Tibial nerve (tissue), 4 donors: ENCODE results near the gene DHRS7C. TPM values are rescaled to one million over a fixed set of nuclear protein-coding genes. Genes with fewer than 3 reads are reported as not detected.

Experiments used
- DNase-seq, 2 donors: peaks; one replicate each; pipeline ENCODE4 v3.0.0-alpha.2; 2019; ENCODE audit warnings: low spot score in 2 of 2
- H3K27ac ChIP-seq, 4 donors: fragments of 200-600 bp; sonication (generic) in 3 of 4; one replicate each; pipeline ENCODE4 v1.5.1; 2017 to 2019; ENCODE audit warnings: mild to moderate bottlenecking in 1 of 4
- H3K27me3 ChIP-seq, 2 donors: fragments of 200-600 bp; sonication (generic) in 1 of 2; one replicate each; pipeline versions ENCODE4 v1.5.1 to v1.6.0; 2017 to 2019
- H3K36me3 ChIP-seq, 3 donors: fragments of 200-600 bp; sonication (generic); one replicate each; pipeline ENCODE4 v1.5.1; 2018 to 2019
- H3K4me1 ChIP-seq, 4 donors: fragments of 200-600 bp; sonication (generic) in 3 of 4; one replicate each; pipeline ENCODE4 v1.5.1; 2017 to 2019
- H3K4me3 ChIP-seq, 4 donors: fragments of 200-600 bp; sonication (generic) in 3 of 4; one replicate each; pipeline ENCODE4 v1.5.1; 2017 to 2019; ENCODE audit warnings: mild to moderate bottlenecking in 1 of 4, moderate library complexity in 1 of 4
- H3K9me3 ChIP-seq, 4 donors: fragments of 200-600 bp; sonication (generic) in 3 of 4; one replicate each; pipeline ENCODE4 v1.5.1; 2017 to 2019
- CTCF ChIP-seq, 5 experiments: fragments of 200-600 bp in 3 of 5; fragments of 450-650 bp in 2 of 5; sonication (generic) in 3 of 5; IDR thresholded peaks; one replicate each; pipeline ENCODE4 v1.5.1; 2016 to 2019; ENCODE audit warnings: antibody characterized with exemption in 5 of 5, mild to moderate bottlenecking in 3 of 5, moderate library complexity in 2 of 5
- EP300 ChIP-seq, 2 donors: sonication (generic); formaldehyde crosslinking; IDR thresholded peaks; one replicate each; pipeline ENCODE4 v1.6.1; 2017; ENCODE audit warnings: antibody characterized with exemption in 2 of 2, mild to moderate bottlenecking in 1 of 2
- POLR2A ChIP-seq, 2 donors: fragments of 450-650 bp; IDR thresholded peaks; one replicate each; pipeline ENCODE4 v1.6.1; 2017; ENCODE audit warnings: antibody characterized with exemption in 2 of 2, mild to moderate bottlenecking in 2 of 2, moderate library complexity in 2 of 2
- WGBS, 2 donors: methylation state at CpG; one replicate each; pipeline ENCODE4 v1.1.5; 2018; 5-methylcytosine and 5-hydroxymethylcytosine counted together
- total RNA-seq, 4 donors: library from RNA; depleted of rRNA; stranded (reverse); fragments of >200 nt; gene quantifications; one replicate each; pipeline ENCODE4 v1.1.0, GENCODE V29; 2016

Gene DHRS7C
- total RNA-seq, 4 donors from 2014 or later, result not detected

- H3K27ac ChIP-seq, result no peak overlapping the region
- 56 to 59% methylated on average over 5 of the region's 5 CpGs for WGBS, 2 donors
- no peak for DNase-seq
- no peaks in the 10 kb centered on the region for H3K4me1 ChIP-seq
- no peaks in the 10 kb centered on the region for H3K36me3 ChIP-seq
- no peaks in the 10 kb centered on the region for H3K9me3 ChIP-seq
- no peak overlapping the region for H3K4me3 ChIP-seq
- H3K27me3 ChIP-seq, result no peaks in the 10 kb centered on the region
- TF ChIP-seq POLR2A (IDR thresholded peaks at IDR 0.05) (no peak), EP300 (IDR thresholded peaks at IDR 0.05) (no peak), CTCF (IDR thresholded peaks at IDR 0.05) (no peak)
Measured at GRCh38 chr17:9766970-9767369, 24.4 kb downstream of the DHRS7C start.

- no peak overlapping the region for H3K27ac ChIP-seq
- no peak for DNase-seq
- TF ChIP-seq CTCF (IDR thresholded peaks at IDR 0.05) (no peak), EP300 (IDR thresholded peaks at IDR 0.05) (no peak), POLR2A (IDR thresholded peaks at IDR 0.05) (no peak)
- H3K36me3 ChIP-seq, result no peaks in the 10 kb centered on the region
- H3K9me3 ChIP-seq, result no peaks in the 10 kb centered on the region
- H3K27me3 ChIP-seq, result no peaks in the 10 kb centered on the region
- WGBS, 2 donors, result 87 to 100% methylated on average over 1 of the region's 1 CpG
- H3K4me3 ChIP-seq, result no peak overlapping the region
- H3K4me1 ChIP-seq, result no peaks in the 10 kb centered on the region
Measured at GRCh38 chr17:9765322-9765721, 26.1 kb downstream of the DHRS7C start.

GRCh38 chr17:9763643-9764042 lies 27.7 kb downstream of the DHRS7C start:
- H3K4me1 ChIP-seq, result no peaks in the 10 kb centered on the region
- H3K4me3 ChIP-seq, result no peak overlapping the region
- H3K27ac ChIP-seq, result no peak overlapping the region
- 36 to 41% methylated on average over 4 of the region's 4 CpGs for WGBS, 2 donors
- TF ChIP-seq CTCF (IDR thresholded peaks at IDR 0.05) (no peak), EP300 (IDR thresholded peaks at IDR 0.05) (no peak), POLR2A (IDR thresholded peaks at IDR 0.05) (no peak)
- DNase-seq, result no peak
- H3K36me3 ChIP-seq, result no peaks in the 10 kb centered on the region
- no peaks in the 10 kb centered on the region for H3K9me3 ChIP-seq
- H3K27me3 ChIP-seq, result no peaks in the 10 kb centered on the region

- Histone ChIP-seq H3K27ac (no peak overlapping the region), H3K9me3 (peaks cover 0 to 4% (median 0%) of the 10 kb centered on the region in 4 donors), H3K4me1 (no peaks in the 10 kb centered on the region), H3K36me3 (no peaks in the 10 kb centered on the region), H3K27me3 (no peaks in the 10 kb centered on the region), H3K4me3 (no peak overlapping the region)
- DNase-seq, result no peak
- TF ChIP-seq CTCF (IDR thresholded peaks at IDR 0.05) (no peak), POLR2A (IDR thresholded peaks at IDR 0.05) (no peak), EP300 (IDR thresholded peaks at IDR 0.05) (no peak)
- 80 to 88% methylated on average over 1 of the region's 1 CpG for WGBS, 2 donors
Measured at GRCh38 chr17:9760266-9760665, 31.1 kb downstream of the DHRS7C start.

- H3K36me3 ChIP-seq, result no peaks in the 10 kb centered on the region
- DNase-seq, result no peak
- TF ChIP-seq CTCF (IDR thresholded peaks at IDR 0.05) (no peak), EP300 (IDR thresholded peaks at IDR 0.05) (no peak), POLR2A (IDR thresholded peaks at IDR 0.05) (no peak)
- peaks cover 0 to 8% of the 10 kb centered on the region in 2 donors for H3K27me3 ChIP-seq
- no peak overlapping the region for H3K4me3 ChIP-seq
- no peak overlapping the region for H3K27ac ChIP-seq
- WGBS, 2 donors, result 52 to 60% methylated on average over 3 of the region's 3 CpGs
- H3K4me1 ChIP-seq, result no peaks in the 10 kb centered on the region
- peaks cover 0 to 11% (median 0%) of the 10 kb centered on the region in 4 donors for H3K9me3 ChIP-seq
Measured at GRCh38 chr17:9755083-9755482, 36.3 kb downstream of the DHRS7C start.
